D341Med (cell line): ENCODE results near the gene GFY.

Experiments
- DNase-seq: peaks from one replicate; pipeline ENCODE4 v3.0.0; 2012; ENCODE audit warnings: low spot score

The GFY gene, protein sequence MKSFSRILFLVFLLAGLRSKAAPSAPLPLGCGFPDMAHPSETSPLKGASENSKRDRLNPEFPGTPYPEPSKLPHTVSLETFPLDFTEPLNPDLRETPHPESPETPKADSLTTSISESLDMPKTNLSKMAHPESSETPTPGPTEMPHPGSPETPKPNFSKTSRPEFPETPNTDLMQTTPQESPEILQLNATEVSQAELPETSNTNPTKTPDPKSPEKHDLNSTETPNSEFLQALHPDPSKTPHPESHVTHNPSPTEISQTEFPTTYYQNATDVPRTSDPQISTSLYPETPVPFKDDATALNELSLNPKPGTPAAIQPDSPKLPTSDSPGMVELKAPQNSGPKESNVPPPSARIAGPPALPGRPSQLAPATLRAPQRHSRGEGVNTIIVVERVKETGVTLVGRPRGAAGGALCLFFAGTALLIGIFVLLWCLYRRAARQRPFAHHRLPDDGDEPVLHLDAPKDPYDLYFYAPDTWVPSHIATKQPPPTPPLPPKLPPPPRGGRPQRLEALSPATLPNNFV

GRCh38 chr19:49425178-49425577, at the start of gene GFY:
Gene GFY, plus strand, starts transcription at chr19:49425388. Its CDS starts 1,043 bp downstream, at chr19:49426431.
- DNase-seq: no peak

DNA sequence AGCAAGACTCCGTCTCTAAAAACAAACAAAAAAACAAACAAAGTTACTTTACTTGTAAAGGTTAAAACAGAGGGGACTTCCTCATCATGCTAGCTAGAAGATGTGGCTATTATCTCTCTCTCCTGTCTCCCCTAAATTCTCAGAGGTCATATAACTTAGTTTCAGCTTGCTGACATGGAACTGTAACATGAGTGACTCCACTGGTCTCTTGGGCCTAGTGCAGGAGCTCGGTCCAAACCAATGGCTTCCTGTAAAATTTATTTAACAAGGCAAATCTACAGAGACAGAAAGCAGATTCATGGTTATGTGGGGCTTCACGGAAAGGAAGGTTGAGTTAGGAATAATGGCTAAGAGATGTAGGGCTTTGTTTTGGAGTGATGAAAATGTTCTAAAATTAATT, 46.7 kb upstream of the GFY start:
- DNase-seq: no peak

GRCh38 chr19:49380391-49380790, 44.8 kb upstream of the GFY start:
- DNase-seq: no peak

DNA sequence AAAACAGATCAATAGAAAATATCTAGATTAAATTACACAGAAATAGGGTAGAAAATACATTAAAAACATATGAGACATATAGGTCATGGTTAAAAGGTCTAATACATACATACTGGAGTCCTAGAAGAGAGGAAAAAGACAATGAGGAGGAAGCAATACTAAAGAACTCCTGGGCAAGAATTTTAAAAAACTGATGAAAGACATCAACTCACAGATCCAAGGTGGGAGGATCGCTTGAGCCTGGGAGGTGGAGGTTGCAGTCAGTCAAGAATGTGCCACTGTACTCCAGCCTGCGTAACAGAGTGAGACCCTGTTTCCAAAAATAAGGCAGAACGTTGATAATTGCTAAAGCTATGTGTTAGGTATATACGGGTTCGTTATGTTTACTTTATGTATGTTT, 42.5 kb upstream of the GFY start:
- DNase-seq: no peak

- no peak for DNase-seq
Observed at GRCh38 chr19:49383599-49383998, 41.6 kb upstream of the GFY start.

DNA sequence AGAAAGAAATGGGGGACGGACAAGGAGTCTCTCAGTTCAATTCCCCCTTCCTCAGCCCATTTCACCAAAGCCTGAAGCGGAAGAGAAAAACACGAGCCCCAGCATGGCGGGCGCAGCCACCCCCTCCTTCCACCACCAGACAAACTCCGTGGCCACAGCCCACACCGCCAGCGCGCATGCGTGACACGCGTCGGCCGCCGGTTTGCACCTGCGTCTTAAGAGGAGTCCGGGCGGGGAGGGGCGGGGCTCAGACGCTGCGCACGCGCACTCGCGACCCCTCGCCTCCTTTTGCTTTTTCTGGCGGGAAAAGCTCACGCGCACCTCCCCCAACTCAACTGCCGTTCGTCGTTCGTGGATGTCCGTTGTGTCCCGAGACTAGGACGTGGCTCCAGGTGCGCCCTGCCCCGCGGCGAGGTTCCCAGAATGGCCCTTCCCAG, 37.2 kb upstream of the GFY start, which contains the start of gene KASH5:
Gene KASH5, plus strand, starts transcription at position 314 of the 437 bp plus-strand sequence. CDS start 2,635 bp downstream, outside the sequence.
- DNase-seq: no peak

- DNase-seq: no peak
Observed at GRCh38 chr19:49389406-49389805, 35.8 kb upstream of the GFY start.

GRCh38 chr19:49390131-49390928, 34.9 kb upstream of the GFY start:
- no peak for DNase-seq

DNA sequence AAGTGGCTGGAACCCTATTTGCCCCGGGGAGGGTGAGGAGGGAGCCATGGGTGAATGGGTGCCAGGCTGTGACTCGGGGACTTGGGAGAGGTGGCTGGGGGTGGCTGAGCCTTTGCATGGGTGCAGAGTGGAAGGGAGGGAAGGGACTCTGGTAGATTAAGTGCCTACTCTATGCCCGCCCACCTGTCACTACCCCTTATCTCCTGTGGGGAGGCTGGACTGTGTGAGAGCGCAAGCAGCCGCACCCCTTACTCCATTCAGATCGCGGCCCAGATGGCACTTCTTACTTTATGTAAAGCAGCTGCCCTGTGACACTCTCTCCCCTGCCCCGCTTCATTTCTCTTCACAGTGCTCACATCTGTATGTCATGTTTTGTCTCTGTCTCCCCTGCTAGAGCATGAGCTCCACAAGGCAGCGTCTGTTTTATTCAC, 34.2 kb upstream of the GFY start:
- no peak for DNase-seq

- DNase-seq: peak; percentile 89
Observed at GRCh38 chr19:49391581-49392399, 33.4 kb upstream of the GFY start.

DNA sequence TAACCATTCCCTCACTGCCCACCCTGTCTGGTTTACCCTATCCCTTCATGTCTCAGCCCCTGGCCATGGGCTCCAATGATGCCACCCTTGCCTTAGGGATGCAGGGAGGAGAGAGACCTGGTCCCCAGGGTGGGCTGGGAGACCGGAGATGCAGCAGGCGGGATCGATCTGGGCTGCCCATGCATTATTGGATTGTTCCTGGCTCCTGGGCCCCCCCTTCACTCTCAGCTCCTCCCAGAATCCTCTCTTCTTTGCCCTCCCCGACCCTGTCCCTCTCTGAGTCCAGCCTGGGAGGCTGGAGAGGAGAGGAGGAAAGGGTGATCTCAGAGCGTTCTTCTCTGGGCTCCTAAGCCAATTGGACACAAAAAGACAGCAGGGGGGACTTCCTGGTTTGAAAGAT, 31.3 kb upstream of the GFY start:
- DNase-seq: peak; percentile 18

- DNase-seq: peak; percentile 75
Observed at GRCh38 chr19:49395581-49396407, 29.4 kb upstream of the GFY start.

- no peak for DNase-seq
Observed at GRCh38 chr19:49396738-49397505, 28.3 kb upstream of the GFY start.

DNA sequence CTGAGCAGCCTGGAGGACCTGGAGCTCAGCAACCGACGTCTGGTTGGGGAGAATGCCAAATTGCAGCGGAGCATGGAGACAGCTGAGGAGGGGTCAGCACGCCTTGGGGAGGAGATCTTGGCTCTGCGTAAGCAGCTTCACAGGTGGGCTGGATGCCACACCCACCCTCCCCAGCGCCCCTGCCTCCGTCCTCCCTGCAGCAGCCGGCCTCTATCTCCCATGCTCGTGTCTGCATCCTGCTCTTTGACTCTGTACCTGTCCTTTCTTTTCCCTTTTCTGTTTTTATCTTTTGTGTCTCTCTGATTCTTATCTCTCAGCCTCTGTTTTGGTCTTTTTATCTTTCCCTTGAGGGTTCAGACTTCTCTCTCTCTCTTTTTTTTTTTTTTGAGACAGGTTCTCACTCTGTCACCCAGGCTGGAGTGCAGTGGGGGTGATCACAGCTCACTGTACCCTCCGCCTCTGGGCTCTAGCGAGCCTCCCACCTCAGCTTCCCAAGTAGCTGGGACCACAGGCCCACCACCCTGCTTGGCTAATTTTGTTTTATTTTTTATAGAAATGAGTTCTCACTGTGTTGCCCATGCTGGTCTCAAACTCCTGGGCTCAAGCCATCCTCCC, 27.1 kb upstream of the GFY start:
- no peak for DNase-seq

GRCh38 chr19:49398931-49399330, 26.3 kb upstream of the GFY start:
- DNase-seq: no peak

DNA sequence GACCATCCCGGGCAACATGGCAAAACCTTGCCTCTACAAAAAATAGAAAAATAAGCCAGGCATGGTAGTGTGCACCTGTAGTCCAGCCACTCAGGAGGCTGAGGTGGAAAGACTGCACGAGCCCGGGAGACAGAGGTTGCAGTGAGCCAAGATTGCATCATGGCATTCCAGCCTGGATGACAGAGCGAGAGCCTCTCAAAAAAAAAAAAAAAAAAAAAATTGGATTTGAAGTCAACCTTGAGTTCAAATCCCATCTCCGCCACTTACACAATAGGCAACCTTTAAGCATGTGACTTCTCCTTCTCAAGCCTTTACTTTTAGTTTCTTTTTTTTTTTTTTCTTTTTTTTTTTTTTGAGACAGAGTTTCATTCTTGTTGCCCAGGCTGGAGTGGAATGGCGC, 25.2 kb upstream of the GFY start:
- no peak for DNase-seq

- no peak for DNase-seq
Observed at GRCh38 chr19:49403404-49404187, 21.6 kb upstream of the GFY start.

DNA sequence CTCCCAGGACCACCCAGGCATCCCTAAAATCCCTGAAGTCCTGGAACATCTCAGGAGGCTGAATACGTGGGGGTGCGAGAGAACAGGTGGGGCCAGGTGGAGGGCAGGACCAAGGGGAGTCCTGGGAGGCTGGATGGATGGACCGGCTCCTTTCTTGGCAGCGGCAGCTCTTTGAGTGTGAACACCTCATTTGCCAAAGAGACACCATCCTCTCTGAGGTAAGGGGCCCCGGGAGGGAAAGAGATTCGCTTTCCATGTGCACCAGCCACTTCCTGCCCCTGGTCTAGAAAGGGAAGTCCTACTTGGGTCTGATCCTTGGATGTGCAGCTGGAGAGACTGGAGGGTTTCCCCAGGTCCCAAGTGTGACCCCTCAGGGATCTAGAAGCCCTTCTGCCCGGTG, 18.1 kb upstream of the GFY start:
- DNase-seq: no peak

DNA sequence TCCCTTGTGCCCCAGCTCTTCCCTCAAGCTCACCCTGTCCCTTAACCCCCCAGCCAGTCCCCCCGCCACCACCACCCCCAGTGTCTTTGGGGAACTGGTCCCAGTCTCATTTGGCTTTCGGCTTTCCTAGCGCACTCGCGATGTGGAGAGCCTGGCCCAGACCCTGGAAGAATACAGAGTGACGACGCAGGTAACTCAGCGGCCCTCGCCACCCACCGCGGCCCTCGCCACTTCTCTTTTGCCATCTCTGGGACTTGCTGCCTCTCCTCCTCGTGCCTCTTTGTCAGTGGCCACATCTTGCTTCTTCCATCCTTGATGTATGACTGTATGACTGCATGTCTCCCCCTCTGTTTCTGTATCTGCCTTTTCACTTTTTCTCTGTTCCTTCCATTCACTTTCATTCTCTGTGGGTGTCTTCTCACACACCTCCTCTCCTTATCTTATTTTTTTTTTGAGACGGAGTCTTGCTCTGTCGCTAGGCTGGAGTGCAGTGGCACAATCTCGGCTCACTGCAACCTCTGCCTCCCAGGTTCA, 17.6 kb upstream of the GFY start:
- no peak for DNase-seq
